Measurements from ENCODE around the gene MTHFD1L.
"Not testable (repeated sequence)": the region's sequence is repeated elsewhere in the genome, so short reads cannot be mapped to it uniquely, and the experiment has no call there.

Gene MTHFD1L

GRCh38 chr6:151036869-151037680 lies 171.6 kb downstream of the MTHFD1L start:
- TF ChIP-seq CTCF (IDR thresholded peaks at IDR 0.05; ENCODE audit: low read depth, low read length): no peak
- Histone ChIP-seq H3K27ac (no peak overlapping the region), H3K4me3 (ENCODE audit: low read depth, low read length) (no peak overlapping the region), H3K36me3 (no peaks in the 10 kb centered on the region), H3K9me3 (ENCODE audit: severe bottlenecking) (no peaks in the 10 kb centered on the region), H3K27me3 (ENCODE audit: insufficient read depth, low read depth, severe bottlenecking) (no peaks in the 10 kb centered on the region)
- DNase-seq: no peak

GRCh38 chr6:151038616-151039015 lies 173.1 kb downstream of the MTHFD1L start:
- no peak for TF ChIP-seq CTCF (IDR thresholded peaks at IDR 0.05; ENCODE audit: low read depth, low read length)
- Histone ChIP-seq H3K4me3 (ENCODE audit: low read depth, low read length) (no peak overlapping the region), H3K27me3 (ENCODE audit: insufficient read depth, low read depth, severe bottlenecking) (no peaks in the 10 kb centered on the region), H3K27ac (no peak overlapping the region), H3K9me3 (ENCODE audit: severe bottlenecking) (no peaks in the 10 kb centered on the region), H3K36me3 (no peaks in the 10 kb centered on the region)
- DNase-seq: no peak

- H3K9me3 ChIP-seq (ENCODE audit: severe bottlenecking); H3K4me3 ChIP-seq (ENCODE audit: low read depth, low read length); H3K27me3 ChIP-seq (ENCODE audit: insufficient read depth, low read depth, severe bottlenecking); H3K36me3 ChIP-seq; H3K27ac ChIP-seq; DNase-seq: not testable (repeated sequence)
Observed at GRCh38 chr6:151040888-151041521, 175.5 kb downstream of the MTHFD1L start.

GRCh38 chr6:151041686-151042085 lies 176.2 kb downstream of the MTHFD1L start:
- H3K9me3 ChIP-seq (ENCODE audit: severe bottlenecking): no peaks in the 10 kb centered on the region
- H3K27me3 ChIP-seq (ENCODE audit: insufficient read depth, low read depth, severe bottlenecking): no peaks in the 10 kb centered on the region
- no peak overlapping the region for H3K4me3 ChIP-seq (ENCODE audit: low read depth, low read length)
- no peak overlapping the region for H3K27ac ChIP-seq
- DNase-seq: no peak
- H3K36me3 ChIP-seq: no peaks in the 10 kb centered on the region
- TF ChIP-seq CTCF (IDR thresholded peaks at IDR 0.05; ENCODE audit: low read depth, low read length): no peak

- not testable (repeated sequence) for H3K9me3 ChIP-seq (ENCODE audit: severe bottlenecking); H3K4me3 ChIP-seq (ENCODE audit: low read depth, low read length); H3K36me3 ChIP-seq; H3K27ac ChIP-seq; H3K27me3 ChIP-seq (ENCODE audit: insufficient read depth, low read depth, severe bottlenecking); DNase-seq
Observed at GRCh38 chr6:151042911-151043330, 177.4 kb downstream of the MTHFD1L start.

- no peak overlapping the region for H3K4me3 ChIP-seq (ENCODE audit: low read depth, low read length)
- no peak overlapping the region for H3K27ac ChIP-seq
- no peaks in the 10 kb centered on the region for H3K36me3 ChIP-seq
- H3K27me3 ChIP-seq (ENCODE audit: insufficient read depth, low read depth, severe bottlenecking): no peaks in the 10 kb centered on the region
- no peaks in the 10 kb centered on the region for H3K9me3 ChIP-seq (ENCODE audit: severe bottlenecking)
- DNase-seq: no peak
- no peak for TF ChIP-seq CTCF (IDR thresholded peaks at IDR 0.05; ENCODE audit: low read depth, low read length)
Observed at GRCh38 chr6:151043944-151044343, 178.4 kb downstream of the MTHFD1L start.

Measured in WERI-Rb-1 (cell line).